Natural killer cell (primary cell): ENCODE results near the gene PTPRK. TPM values are rescaled to one million over a fixed set of nuclear protein-coding genes. Genes with fewer than 3 reads are reported as not detected.

Source experiments
- ATAC-seq, 3 donors: fragments of 150-1000 bp in 2 of 3; fragments of 200-7000 bp in 1 of 3; cut with Tn5 transposase; 1 replicate in 1 of 3; 2 replicates in 2 of 3; pipeline ENCODE4 v1.10.0; 2021; ENCODE audit warnings: mild to moderate bottlenecking in 2 of 3, moderate library complexity in 2 of 3
- DNase-seq, 2 donors: peaks; one replicate each; pipeline versions ENCODE4 v3.0.0 to v3.0.0-alpha.2; 2013 to 2021; ENCODE audit warnings: mixed read lengths in 1 of 2
- H3K27ac ChIP-seq: one replicate; pipeline ENCODE4 v1.5.1; 2013; ENCODE audit warnings: mild to moderate bottlenecking, low read length
- H3K27me3 ChIP-seq: one replicate; pipeline ENCODE4 v1.6.1; 2013; ENCODE audit warnings: low read length; ENCODE audit not compliant: control insufficient read depth, insufficient read depth
- H3K36me3 ChIP-seq: one replicate; pipeline ENCODE4 v1.6.1; 2013; ENCODE audit warnings: low read length; ENCODE audit not compliant: control insufficient read depth, insufficient read depth
- H3K4me1 ChIP-seq: one replicate; pipeline ENCODE4 v1.6.1; 2013; ENCODE audit warnings: low read length; ENCODE audit not compliant: control insufficient read depth, insufficient read depth
- H3K4me3 ChIP-seq: one replicate; pipeline ENCODE4 v1.5.1; 2013; ENCODE audit warnings: low read length
- H3K9me3 ChIP-seq: one replicate; pipeline ENCODE4 v1.6.1; 2013; ENCODE audit warnings: low read length; ENCODE audit not compliant: control insufficient read depth, insufficient read depth
- H3K27ac Mint-ChIP-seq, 2 donors: one replicate each; pipeline ENCODE4 v1.8.0; 2022; ENCODE audit warnings: mild to moderate bottlenecking in 2 of 2, mixed read lengths in 2 of 2, moderate library complexity in 1 of 2
- H3K27me3 Mint-ChIP-seq, 2 donors: one replicate each; pipeline ENCODE4 v1.8.0; 2022; ENCODE audit warnings: low read depth in 2 of 2, mixed read lengths in 2 of 2
- H3K36me3 Mint-ChIP-seq: one replicate; pipeline ENCODE4 v1.8.0; 2022; ENCODE audit warnings: mixed read lengths
- H3K4me1 Mint-ChIP-seq, 2 donors: one replicate each; pipeline ENCODE4 v1.8.0; 2022; ENCODE audit warnings: mixed read lengths in 2 of 2
- H3K4me3 Mint-ChIP-seq: one replicate; pipeline ENCODE4 v1.8.0; 2022; ENCODE audit warnings: mild to moderate bottlenecking, moderate library complexity, mixed read lengths
- H3K9me3 Mint-ChIP-seq, 2 donors: one replicate each; pipeline ENCODE4 v1.8.0; 2022; ENCODE audit warnings: mixed read lengths in 2 of 2
- CTCF ChIP-seq: fragments of 200-600 bp; IDR thresholded peaks from one replicate; pipeline ENCODE4 v1.8.0; 2022; ENCODE audit warnings: antibody characterized with exemption
- WGBS: methylation state at CpG from one replicate; pipeline ENCODE4 v1.1.7; 2013; ENCODE audit warnings: missing lambda C conversion rate; ENCODE audit not compliant: insufficient coverage; 5-methylcytosine and 5-hydroxymethylcytosine counted together
- intact Hi-C: fragments of 100-400 bp; cut with micrococcal nuclease; formaldehyde crosslinking; loops from one replicate; pipeline ENCODE4 v1.14.2; 2022
- total RNA-seq, 4 donors: library from RNA; stranded (reverse); fragments of 120-200 nt in 1 of 4; gene quantifications; one replicate each; pipeline versions ENCODE4 v1.2.3 to v1.2.4, GENCODE V29; 2013 to 2022

Gene PTPRK
- total RNA-seq, 3 donors from 2014 or later (not counting 1 experiment from before 2014, with no cell fraction given): 0.14 to 1.2 (median 0.95) TPM

- no peak overlapping the region for H3K27ac Mint-ChIP-seq
- H3K9me3 Mint-ChIP-seq: peaks cover 3 to 6% of the 10 kb centered on the region in 2 donors
- no peak overlapping the region for H3K4me3 Mint-ChIP-seq
- Histone ChIP-seq H3K36me3 (no peaks in the 10 kb centered on the region), H3K4me3 (no peak overlapping the region), H3K4me1 (no peaks in the 10 kb centered on the region), H3K27me3 (no peaks in the 10 kb centered on the region), H3K27ac (no peak overlapping the region), H3K9me3 (no peaks in the 10 kb centered on the region)
- WGBS: 92% methylated on average over 12 of the region's 12 CpGs
- ATAC-seq (no peak), DNase-seq (no peak)
- TF ChIP-seq CTCF: no peak
- H3K4me1 Mint-ChIP-seq: no peaks in the 10 kb centered on the region
- intact Hi-C loops: no loop called here
- no peaks in the 10 kb centered on the region for H3K36me3 Mint-ChIP-seq
- no peaks in the 10 kb centered on the region for H3K27me3 Mint-ChIP-seq
These were observed 318.1 kb downstream of the PTPRK start for GRCh38 chr6:128202169-128202765.

- Histone ChIP-seq H3K27ac (no peak overlapping the region), H3K36me3 (no peaks in the 10 kb centered on the region), H3K9me3 (no peaks in the 10 kb centered on the region), H3K4me3 (no peak overlapping the region), H3K4me1 (no peaks in the 10 kb centered on the region), H3K27me3 (no peaks in the 10 kb centered on the region)
- TF ChIP-seq CTCF: no peak
- no peaks in the 10 kb centered on the region for H3K4me1 Mint-ChIP-seq
- no peak for DNase-seq
- peaks cover 3 to 6% of the 10 kb centered on the region in 2 donors for H3K9me3 Mint-ChIP-seq
- ATAC-seq: no peak
- no peak overlapping the region for H3K4me3 Mint-ChIP-seq
- no peaks in the 10 kb centered on the region for H3K36me3 Mint-ChIP-seq
- intact Hi-C loops: no loop called here
- no peaks in the 10 kb centered on the region for H3K27me3 Mint-ChIP-seq
- H3K27ac Mint-ChIP-seq: no peak overlapping the region
These were observed 319.6 kb downstream of the PTPRK start for GRCh38 chr6:128200789-128201188.

- H3K27ac Mint-ChIP-seq: no peak overlapping the region
- H3K4me3 ChIP-seq: no peak overlapping the region
- H3K27me3 ChIP-seq: no peaks in the 10 kb centered on the region
- no peaks in the 10 kb centered on the region for H3K4me1 ChIP-seq
- DNase-seq (no peak), ATAC-seq (no peak)
- peaks cover 2 to 3% of the 10 kb centered on the region in 2 donors for H3K9me3 Mint-ChIP-seq
- no peaks in the 10 kb centered on the region for H3K36me3 Mint-ChIP-seq
- no peaks in the 10 kb centered on the region for H3K9me3 ChIP-seq
- no peaks in the 10 kb centered on the region for H3K36me3 ChIP-seq
- intact Hi-C loops: no loop called here
- WGBS: 100% methylated on average over 2 of the region's 2 CpGs
- no peaks in the 10 kb centered on the region for H3K4me1 Mint-ChIP-seq
- H3K4me3 Mint-ChIP-seq: no peak overlapping the region
- H3K27me3 Mint-ChIP-seq: no peaks in the 10 kb centered on the region
- H3K27ac ChIP-seq: no peak overlapping the region
- TF ChIP-seq CTCF: no peak
These were observed 320.9 kb downstream of the PTPRK start for GRCh38 chr6:128199461-128199860.

- no peak for DNase-seq
- H3K27ac Mint-ChIP-seq: no peak overlapping the region
- no peak for ATAC-seq
- no CpG with 5 or more reads among the region's 3 CpGs for WGBS
- no peak overlapping the region for H3K4me3 Mint-ChIP-seq
- no peak for TF ChIP-seq CTCF
- Histone ChIP-seq H3K27ac (no peak overlapping the region), H3K4me3 (no peak overlapping the region), H3K9me3 (no peaks in the 10 kb centered on the region), H3K4me1 (no peaks in the 10 kb centered on the region), H3K27me3 (no peaks in the 10 kb centered on the region), H3K36me3 (no peaks in the 10 kb centered on the region)
- no peaks in the 10 kb centered on the region for H3K36me3 Mint-ChIP-seq
- no peaks in the 10 kb centered on the region for H3K4me1 Mint-ChIP-seq
- no peaks in the 10 kb centered on the region for H3K9me3 Mint-ChIP-seq
- H3K27me3 Mint-ChIP-seq: no peaks in the 10 kb centered on the region
- intact Hi-C loops: no loop called here
These were observed 327.4 kb downstream of the PTPRK start for GRCh38 chr6:128192972-128193371.
